ENCODE results near the gene CXorf58. TPM values are rescaled to one million over a fixed set of nuclear protein-coding genes. Genes with fewer than 3 reads are reported as not detected.

Gene CXorf58
- total and polyA plus RNA-seq, 9 of the 15 experiments (the other 6 are each of a cell fraction or from before 2014, with no cell fraction given), result 0.10 to 0.27 (median 0.16) TPM; not detected in 3

- no peaks in the 10 kb centered on the region for H3K36me3 ChIP-seq (ENCODE audit: control insufficient read depth, insufficient read depth, low read length)
- no peaks in the 10 kb centered on the region for H3K9me3 ChIP-seq (replicated peaks; ENCODE audit: control insufficient read depth, insufficient read depth, low read depth, low read length)
- ATAC-seq (peak; percentile 12; the same call in 2 of the 3 replicates), FAIRE-seq (no peak), DNase-seq (ENCODE audit: extremely low read depth in 1 of 4, low spot score in 3 of 4) (no peak)
- peaks cover 3% of the 10 kb centered on the region in 2 experiments; a peak in 2 of 5 replicates for H3K4me1 ChIP-seq (replicated peaks in 1 of 2; ENCODE audit: control insufficient read depth in 2 of 2, insufficient read depth in 2 of 2, low read length in 2 of 2)
- in situ Hi-C loops (cut with MboI), result no loop called here
- H3K27ac ChIP-seq (ENCODE audit: extremely low read depth, low read depth, low read length), result peak overlapping the region; percentile 86; the same call in 2 of the 3 replicates
- ChIA-PET CTCF (ENCODE audit: low intra/inter-chr PET ratio) (no interaction called here), POLR2A (interaction anchor here (1.2 to 1.8 kb wide), 2 partner anchors 9 to 13 kb away, joined by 4 to 5 read pairs; no protein-coding TSS in a partner anchor)
- BruUV-seq (replicated peaks), result no TSS peak
- peaks cover 2% of the 10 kb centered on the region; the same call in 1 of the 3 replicates for H3K79me2 ChIP-seq (ENCODE audit: control insufficient read depth, insufficient read depth, low read length)
- 4% methylated on average over 3 of the region's 3 CpGs for WGBS (ENCODE audit: insufficient coverage, low coverage, missing lambda C conversion rate)
- H3K9me1 ChIP-seq (ENCODE audit: control insufficient read depth, insufficient read depth, low read length), result no peaks in the 10 kb centered on the region
- H2AFZ ChIP-seq (ENCODE audit: low read depth, low read length), result peak overlapping the region; percentile 88
- no peaks in the 10 kb centered on the region for H3K27me3 ChIP-seq (ENCODE audit: control insufficient read depth in 2 of 2, insufficient read depth in 2 of 2, low read length in 2 of 2)
- H3K4me2 ChIP-seq (ENCODE audit: insufficient read depth, low read length), result 0 out of 2 replicates have a peak overlapping the region, but pooled peaks have one; percentile 82
- peak overlapping the region in 1 of 2 experiments; percentile 84; a peak in 3 of 4 replicates for H3K9ac ChIP-seq (ENCODE audit: insufficient read depth in 1 of 2, low read depth in 2 of 2, low read length in 2 of 2)
- H4K20me1 ChIP-seq (replicated peaks; ENCODE audit: control insufficient read depth, insufficient read depth, low read length), result no peaks in the 10 kb centered on the region
- H3K4me3 ChIP-seq, result peak overlapping the region; percentile 39
- intact Hi-C loops (cut with micrococcal nuclease), result loop anchor here (5.0 kb wide), 1 partner anchor 45 kb away; the partner anchor contains the start of genes APOO and CXorf58
- TF ChIP-seq BRD9 (IDR thresholded peaks at IDR 0.05; ENCODE audit: low read depth, partially characterized antibody), result peak; percentile 7
- TF ChIP-seq ELK3 (CRISPR knock-in tag; IDR thresholded peaks at IDR 0.05), result no peak
- 0 out of 2 replicates have a peak, but pooled peaks have one; percentile 19 for TF ChIP-seq JUND (IDR thresholded peaks at IDR 0.05; ENCODE audit: borderline replicate concordance, low read depth, low read length)
- 0 out of 3 replicates have a peak, but pooled peaks have one; percentile 54 for TF ChIP-seq JUND (tag; IDR thresholded peaks at IDR 0.05; ENCODE audit: borderline replicate concordance, low read depth, low read length)
- TF ChIP-seq CEBPB (tag; IDR thresholded peaks at IDR 0.05), result peak; percentile 54
- TF ChIP-seq TSC22D4 (tag; IDR thresholded peaks at IDR 0.05), result no peak
- TF ChIP-seq MAFK (IDR thresholded peaks at IDR 0.05; ENCODE audit: low read length), result no peak
- TF ChIP-seq AFF1 (IDR thresholded peaks at IDR 0.05; ENCODE audit: low read depth in 1 of 2, partially characterized antibody in 2 of 2), result no peak
- no peak for TF ChIP-seq ZNF609 (CRISPR knock-in tag; IDR thresholded peaks at IDR 0.05; ENCODE audit: borderline replicate concordance)
- TF ChIP-seq HDAC6 (IDR thresholded peaks at IDR 0.05; ENCODE audit: low read depth, low read length), result no peak
These were observed 44.6 kb downstream of the CXorf58 start for GRCh38 chrX:23952391-23952790.
